MM.1S (cell line): ENCODE measurements around the gene CIPC.

Experiments
- DNase-seq: peaks from one replicate; pipeline ENCODE4 v3.0.0-alpha.2; 2015
- H2AFZ ChIP-seq: fragments of 300-600 bp; sonication (generic); 2 replicates; pipeline ENCODE4 v1.6.0; 2016; ENCODE audit warnings: antibody characterized with exemption, low read length
- H3F3A ChIP-seq: fragments of 300-600 bp; sonication (generic); 2 replicates; pipeline ENCODE4 v1.6.1; 2016; ENCODE audit warnings: mild to moderate bottlenecking, antibody characterized with exemption, low read length, moderate library complexity, mixed read lengths; ENCODE audit not compliant: insufficient read depth
- H3K27ac ChIP-seq: fragments of 300-600 bp; sonication (generic); 2 replicates; pipeline ENCODE4 v1.5.1; 2016; ENCODE audit warnings: mild to moderate bottlenecking, low read length
- H3K27me3 ChIP-seq: fragments of 300-600 bp; sonication (generic); replicated peaks from 2 replicates; pipeline ENCODE4 v1.6.0; 2016; ENCODE audit warnings: low read length; ENCODE audit not compliant: insufficient read depth
- H3K36me3 ChIP-seq: fragments of 300-600 bp; sonication (generic); replicated peaks from 2 replicates; pipeline ENCODE4 v1.6.1; 2016; ENCODE audit warnings: mild to moderate bottlenecking, low read length, mixed read lengths; ENCODE audit not compliant: insufficient read depth
- H3K4me1 ChIP-seq: fragments of 300-600 bp; sonication (generic); 2 replicates; pipeline ENCODE4 v1.6.1; 2016; ENCODE audit warnings: low read length, mixed read lengths
- H3K4me2 ChIP-seq: fragments of 300-600 bp; sonication (generic); 2 replicates; pipeline ENCODE4 v1.6.0; 2016; ENCODE audit warnings: low read depth, low read length
- H3K4me3 ChIP-seq: fragments of 300-600 bp; sonication (generic); 2 replicates; pipeline ENCODE4 v1.5.1; 2016; ENCODE audit warnings: low read length, mixed read lengths
- H3K79me2 ChIP-seq: fragments of 300-600 bp; sonication (generic); 2 replicates; pipeline ENCODE4 v1.6.1; 2016; ENCODE audit warnings: mixed run types, low read length, mixed read lengths
- H3K9ac ChIP-seq: fragments of 300-600 bp; sonication (generic); 2 replicates; pipeline ENCODE4 v1.6.1; 2016; ENCODE audit warnings: low read length, mixed read lengths
- H3K9me2 ChIP-seq: fragments of 300-600 bp; sonication (generic); replicated peaks from 2 replicates; pipeline ENCODE4 v1.6.1; 2016; ENCODE audit warnings: mild to moderate bottlenecking, low read length, mixed read lengths; ENCODE audit not compliant: insufficient read depth
- H3K9me3 ChIP-seq: fragments of 300-600 bp; sonication (generic); replicated peaks from 2 replicates; pipeline ENCODE4 v1.6.1; 2016; ENCODE audit warnings: mild to moderate bottlenecking, low read length, mixed read lengths; ENCODE audit not compliant: insufficient read depth
- H4K20me1 ChIP-seq: fragments of 300-600 bp; sonication (generic); 2 replicates; pipeline ENCODE4 v1.6.1; 2016; ENCODE audit warnings: mild to moderate bottlenecking, low read length, moderate library complexity, mixed read lengths; ENCODE audit not compliant: insufficient read depth
- EZH2 ChIP-seq: fragments of 300-600 bp; sonication (generic); optimal IDR thresholded peaks from 2 replicates; pipeline ENCODE3; 2017; ENCODE audit warnings: low read depth, mild to moderate bottlenecking, antibody characterized with exemption, low read length, mixed read lengths
- EZH2phosphoT487 ChIP-seq: fragments of 300-600 bp; sonication (generic); IDR thresholded peaks from 2 replicates; pipeline ENCODE4 v1.6.1; 2018; ENCODE audit warnings: antibody characterized with exemption, low read length
- TF ChIP-seq, protein P1 (sequence below): fragments of 300-600 bp; sonication (generic); IDR thresholded peaks from 2 replicates; pipeline ENCODE4 v1.5.1; 2016; ENCODE audit warnings: antibody characterized with exemption, low read length, mixed read lengths

The CIPC gene

DNA sequence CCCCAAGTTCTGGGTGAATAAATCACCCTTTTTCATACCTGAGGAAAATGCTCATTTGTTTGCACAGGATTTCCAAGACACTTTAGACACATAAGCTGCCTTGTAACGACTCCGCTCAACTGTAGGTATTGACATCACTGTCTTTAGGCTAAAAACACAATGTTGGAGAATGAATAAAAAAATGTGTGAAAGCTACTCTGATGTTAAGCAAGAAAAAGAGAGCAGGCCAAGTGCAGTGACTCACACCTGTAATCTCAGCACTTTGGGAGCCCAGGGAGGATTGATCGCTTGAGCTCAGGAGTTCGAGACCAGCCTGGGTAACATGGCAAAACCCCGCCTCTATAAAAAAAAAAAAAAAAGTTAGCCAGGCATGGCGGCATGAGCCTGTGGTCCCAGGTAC lies 11.1 kb upstream of the CIPC start:
- Histone ChIP-seq H3K79me2 (no peaks in the 10 kb centered on the region), H3K9me3 (no peaks in the 10 kb centered on the region), H3K4me3 (no peak overlapping the region), H3K9ac (no peak overlapping the region), H3F3A (0 out of 2 replicates have a peak, but pooled peaks cover 12% of the 10 kb centered on the region), H3K36me3 (no peaks in the 10 kb centered on the region), H3K4me1 (peaks cover 18% of the 10 kb centered on the region; the same call in 1 of the 2 replicates), H3K27me3 (no peaks in the 10 kb centered on the region), H4K20me1 (no peaks in the 10 kb centered on the region), H3K27ac (peak overlapping the region; percentile 42; the same call in 1 of the 2 replicates), H2AFZ (no peak overlapping the region), H3K9me2 (no peaks in the 10 kb centered on the region), H3K4me2 (0 out of 2 replicates have a peak overlapping the region, but pooled peaks have one; percentile 2)
- TF ChIP-seq, protein P1, sequence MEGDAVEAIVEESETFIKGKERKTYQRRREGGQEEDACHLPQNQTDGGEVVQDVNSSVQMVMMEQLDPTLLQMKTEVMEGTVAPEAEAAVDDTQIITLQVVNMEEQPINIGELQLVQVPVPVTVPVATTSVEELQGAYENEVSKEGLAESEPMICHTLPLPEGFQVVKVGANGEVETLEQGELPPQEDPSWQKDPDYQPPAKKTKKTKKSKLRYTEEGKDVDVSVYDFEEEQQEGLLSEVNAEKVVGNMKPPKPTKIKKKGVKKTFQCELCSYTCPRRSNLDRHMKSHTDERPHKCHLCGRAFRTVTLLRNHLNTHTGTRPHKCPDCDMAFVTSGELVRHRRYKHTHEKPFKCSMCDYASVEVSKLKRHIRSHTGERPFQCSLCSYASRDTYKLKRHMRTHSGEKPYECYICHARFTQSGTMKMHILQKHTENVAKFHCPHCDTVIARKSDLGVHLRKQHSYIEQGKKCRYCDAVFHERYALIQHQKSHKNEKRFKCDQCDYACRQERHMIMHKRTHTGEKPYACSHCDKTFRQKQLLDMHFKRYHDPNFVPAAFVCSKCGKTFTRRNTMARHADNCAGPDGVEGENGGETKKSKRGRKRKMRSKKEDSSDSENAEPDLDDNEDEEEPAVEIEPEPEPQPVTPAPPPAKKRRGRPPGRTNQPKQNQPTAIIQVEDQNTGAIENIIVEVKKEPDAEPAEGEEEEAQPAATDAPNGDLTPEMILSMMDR = no peak
- TF ChIP-seq EZH2phosphoT487 (no peak), EZH2 (no peak)
- no peak for DNase-seq

DNA sequence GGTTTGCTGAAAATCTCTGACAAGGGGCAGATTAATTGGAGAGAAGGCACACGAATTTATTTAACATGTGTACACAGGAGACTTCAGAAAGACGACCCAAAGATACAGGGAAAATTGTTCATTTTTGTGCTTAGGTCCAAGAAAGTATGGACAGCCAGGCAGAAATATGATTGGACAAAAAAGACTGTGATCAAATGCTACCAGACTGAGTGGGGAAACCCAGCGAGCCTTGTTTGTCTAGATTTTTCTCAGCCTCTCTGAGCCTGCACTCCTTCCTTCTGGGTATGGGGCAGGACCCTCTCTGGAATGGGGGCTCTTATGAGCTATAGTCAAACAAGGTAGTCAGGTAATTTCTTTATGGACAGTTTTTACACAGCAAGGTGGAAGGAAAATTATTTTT lies 10.4 kb upstream of the CIPC start:
- Histone ChIP-seq H3K9me2 (no peaks in the 10 kb centered on the region), H3K9me3 (no peaks in the 10 kb centered on the region), H3K9ac (no peak overlapping the region), H3F3A (0 out of 2 replicates have a peak, but pooled peaks cover 5% of the 10 kb centered on the region), H3K4me2 (no peak overlapping the region), H3K36me3 (no peaks in the 10 kb centered on the region), H3K79me2 (no peaks in the 10 kb centered on the region), H3K4me1 (peaks cover 16% of the 10 kb centered on the region), H3K27me3 (no peaks in the 10 kb centered on the region), H3K4me3 (no peak overlapping the region), H4K20me1 (no peaks in the 10 kb centered on the region), H3K27ac (no peak overlapping the region), H2AFZ (no peak overlapping the region)
- TF ChIP-seq EZH2phosphoT487 = no peak
- TF ChIP-seq, protein P1 = no peak
- no peak for TF ChIP-seq EZH2
- DNase-seq = no peak

DNA sequence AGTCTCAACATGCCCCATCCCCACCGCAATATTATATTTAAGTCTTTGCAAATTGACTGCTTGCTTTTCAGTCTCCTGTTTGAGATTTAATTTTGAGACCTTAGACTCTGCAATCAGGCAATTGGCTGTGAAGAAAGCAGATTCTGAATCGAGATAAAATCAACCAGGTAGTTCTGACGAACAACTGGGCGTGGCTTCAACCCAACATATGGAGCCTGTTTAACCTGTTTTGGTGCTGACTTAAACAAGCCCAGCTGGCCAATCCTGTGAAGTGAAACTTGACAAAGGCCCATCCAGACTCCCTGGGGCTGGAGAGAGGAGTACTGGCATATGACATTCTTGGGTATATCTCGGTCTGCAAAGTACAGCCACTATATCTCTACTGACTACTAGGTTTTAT lies 9.8 kb upstream of the CIPC start:
- Histone ChIP-seq H3K9me3 (no peaks in the 10 kb centered on the region), H3K27ac (no peak overlapping the region), H3K79me2 (no peaks in the 10 kb centered on the region), H3K27me3 (no peaks in the 10 kb centered on the region), H3K9me2 (no peaks in the 10 kb centered on the region), H3K36me3 (no peaks in the 10 kb centered on the region), H3K9ac (no peak overlapping the region), H3F3A (no peaks in the 10 kb centered on the region), H2AFZ (no peak overlapping the region), H3K4me3 (no peak overlapping the region), H3K4me2 (no peak overlapping the region), H4K20me1 (no peaks in the 10 kb centered on the region), H3K4me1 (peaks cover 20% of the 10 kb centered on the region)
- no peak for DNase-seq
- TF ChIP-seq EZH2phosphoT487 (no peak), EZH2 (no peak)
- TF ChIP-seq, protein P1 = no peak
